GM13977 (cell line): ENCODE results near the gene GAST.

Source experiments
- DNase-seq: peaks from one replicate; pipeline ENCODE4 v3.0.0; 2012; ENCODE audit warnings: low spot score
- CTCF ChIP-seq: IDR thresholded peaks from 2 replicates; pipeline ENCODE4 v1.5.1; 2012; ENCODE audit warnings: mild to moderate bottlenecking, control low read depth; ENCODE audit not compliant: insufficient read depth; ENCODE audit errors: extremely low read depth, missing control alignments
- in situ Hi-C: fragments of 300-500 bp; cut with MboI; formaldehyde crosslinking; loops from one replicate; pipeline ENCODE4 v1.12.0; 2022; ENCODE audit warnings: low sequenced_read_pairs, low pct_unique_long_range_greater_than_20kb, mixed read lengths, inconsistent platforms; ENCODE audit not compliant: unreplicated experiment

The GAST gene

GRCh38 chr17:41734949-41735313 is 22.8 kb downstream of the GAST start:
- no peak for TF ChIP-seq CTCF
- no peak for DNase-seq
- in situ Hi-C loops: loop anchor here (5.0 to 25.0 kb wide), 2 partner anchors 67 to 377 kb away; partner anchors contain the start of genes DHX58, HSPB9 and KAT2A

GRCh38 chr17:41735744-41736143 is 23.6 kb downstream of the GAST start:
- in situ Hi-C loops: loop anchor here (5.0 to 25.0 kb wide), 2 partner anchors 67 to 377 kb away; partner anchors contain the start of genes DHX58, HSPB9 and KAT2A

GRCh38 chr17:41736983-41737679 is 25.0 kb downstream of the GAST start:
- in situ Hi-C loops: loop anchor here (5.0 to 25.0 kb wide), 2 partner anchors 65 to 375 kb away; partner anchors contain the start of genes DHX58, HSPB9 and KAT2A
- no peak for TF ChIP-seq CTCF
- no peak for DNase-seq

More at GRCh38 chr17:41735744-41736143, 23.6 kb downstream of the GAST start:
- peak; percentile 23 for DNase-seq
- TF ChIP-seq CTCF: no peak

- in situ Hi-C loops: loop anchor here (5.0 to 25.0 kb wide), 2 partner anchors 65 to 375 kb away; partner anchors contain the start of genes DHX58, HSPB9 and KAT2A
- no peak for TF ChIP-seq CTCF
- no peak for DNase-seq
Observed at GRCh38 chr17:41737680-41738023, 25.5 kb downstream of the GAST start.

GRCh38 chr17:41738077-41738800 is 26.1 kb downstream of the GAST start:
- peak; percentile 94 for DNase-seq
- peak; percentile 96 for TF ChIP-seq CTCF
- in situ Hi-C loops: loop anchor here (5.0 to 25.0 kb wide), 2 partner anchors 64 to 374 kb away; partner anchors contain the start of genes DHX58, HSPB9 and KAT2A

GRCh38 chr17:41738801-41739112 is 26.6 kb downstream of the GAST start:
- DNase-seq: no peak
- no peak for TF ChIP-seq CTCF
- in situ Hi-C loops: loop anchor here (5.0 to 25.0 kb wide), 2 partner anchors 64 to 374 kb away; partner anchors contain the start of genes DHX58, HSPB9 and KAT2A
